Thyroid gland (tissue), 4 donors: ENCODE data around the gene TRPM2.

Experiments
- CTCF ChIP-seq, 6 experiments: fragments of 200-600 bp in 3 of 6; fragments of 450-650 bp in 3 of 6; sonication (generic) in 3 of 6; IDR thresholded peaks; one replicate each; pipeline ENCODE4 v1.5.1; 2016 to 2019; ENCODE audit warnings: antibody characterized with exemption in 6 of 6, mild to moderate bottlenecking in 2 of 6, inconsistent platforms in 1 of 6, moderate library complexity in 1 of 6
- POLR2A ChIP-seq, 2 donors: fragments of 450-650 bp; IDR thresholded peaks; one replicate each; pipeline ENCODE4 v1.6.1; 2017; ENCODE audit warnings: antibody characterized with exemption in 2 of 2, mild to moderate bottlenecking in 2 of 2, moderate library complexity in 1 of 2

- TF ChIP-seq POLR2A (IDR thresholded peaks at IDR 0.05), result no peak
- TF ChIP-seq CTCF (IDR thresholded peaks at IDR 0.05), result no peak
Observed at GRCh38 chr21:44437371-44437695, 83.9 kb downstream of the TRPM2 start.
